GM23248 (cell line): ENCODE measurements around the gene RCSD1.

Experiments
- EZH2 ChIP-seq: fragments of 200-600 bp; sonication (generic); IDR thresholded peaks from 2 replicates; pipeline ENCODE4 v1.6.1; 2018; ENCODE audit warnings: antibody characterized with exemption, mild to moderate bottlenecking; ENCODE audit not compliant: insufficient read depth, poor library complexity, severe bottlenecking
- EZH2phosphoT487 ChIP-seq: fragments of 200-600 bp; sonication (generic); IDR thresholded peaks from 2 replicates; pipeline ENCODE4 v1.6.1; 2018; ENCODE audit warnings: antibody characterized with exemption, moderate library complexity, mild to moderate bottlenecking, low read depth; ENCODE audit not compliant: insufficient read depth

DNA sequence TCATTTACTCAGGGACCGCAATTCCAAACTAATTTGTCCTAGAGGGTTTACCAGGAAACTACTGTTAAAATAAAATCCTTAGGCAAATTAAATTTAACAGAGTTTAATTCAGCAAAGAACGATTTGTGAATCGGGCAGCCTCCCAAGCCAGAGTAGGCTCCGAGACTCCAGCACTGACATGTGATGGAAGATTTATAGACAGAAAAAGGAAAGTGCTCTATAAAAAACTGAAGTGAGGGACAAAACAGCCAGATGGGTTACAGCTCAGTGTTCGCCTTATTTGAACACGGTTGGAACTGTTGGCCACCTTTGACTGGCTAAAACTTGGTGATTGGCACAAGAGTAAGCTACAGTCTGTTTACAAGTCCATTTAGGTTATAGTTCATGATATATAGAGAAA, 35.2 kb upstream of the RCSD1 start:
- no peak for TF ChIP-seq EZH2
- TF ChIP-seq EZH2phosphoT487: no peak
